ENCODE measurements around the gene HPSE2. TPM values are rescaled to one million over a fixed set of nuclear protein-coding genes. Genes with fewer than 3 reads are reported as not detected.
"Not testable (repeated sequence)": the region's sequence is repeated elsewhere in the genome, so short reads cannot be mapped to it uniquely, and the experiment has no call there.

HPSE2 gene
- total RNA-seq, 1 donor from 2014 or later = not detected

- H3K4me1 Mint-ChIP-seq (ENCODE audit: low read depth) = no peaks in the 10 kb centered on the region
- H3K9me3 Mint-ChIP-seq = no peaks in the 10 kb centered on the region
- no peak for DNase-seq (ENCODE audit: low spot score)
- no peak overlapping the region for H3K27ac Mint-ChIP-seq
- intact Hi-C loops (cut with micrococcal nuclease) = loop anchor here (5.0 kb wide), 1 partner anchor 574 kb away; no protein-coding TSS in a partner anchor
- no peaks in the 10 kb centered on the region for H3K36me3 Mint-ChIP-seq (ENCODE audit: low read depth)
- no peak overlapping the region for H3K4me3 Mint-ChIP-seq (ENCODE audit: low read depth)
- H3K27me3 Mint-ChIP-seq (ENCODE audit: low read depth) = no peaks in the 10 kb centered on the region
These were observed 194.2 kb downstream of the HPSE2 start for GRCh38 chr10:99041468-99041867.

GRCh38 chr10:99013885-99014284 lies 221.8 kb downstream of the HPSE2 start:
- Mint-ChIP-seq H3K27ac (no peak overlapping the region), H3K27me3 (ENCODE audit: low read depth) (no peaks in the 10 kb centered on the region), H3K4me3 (ENCODE audit: low read depth) (no peak overlapping the region), H3K36me3 (ENCODE audit: low read depth) (no peaks in the 10 kb centered on the region), H3K9me3 (no peaks in the 10 kb centered on the region), H3K4me1 (ENCODE audit: low read depth) (no peaks in the 10 kb centered on the region)
- DNase-seq (ENCODE audit: low spot score) = no peak
- intact Hi-C loops (cut with micrococcal nuclease) = no loop called here

- Mint-ChIP-seq H3K4me1 (ENCODE audit: low read depth) (no peaks in the 10 kb centered on the region), H3K27me3 (ENCODE audit: low read depth) (no peaks in the 10 kb centered on the region), H3K36me3 (ENCODE audit: low read depth) (no peaks in the 10 kb centered on the region), H3K4me3 (ENCODE audit: low read depth) (no peak overlapping the region), H3K9me3 (peaks cover 9% of the 10 kb centered on the region), H3K27ac (no peak overlapping the region)
- intact Hi-C loops (cut with micrococcal nuclease) = no loop called here
- DNase-seq (ENCODE audit: low spot score) = no peak
These were observed 225.4 kb downstream of the HPSE2 start for GRCh38 chr10:99010286-99010685.

GRCh38 chr10:99008054-99008453 lies 227.6 kb downstream of the HPSE2 start:
- DNase-seq (ENCODE audit: low spot score) = no peak
- Mint-ChIP-seq H3K4me1 (ENCODE audit: low read depth) (no peaks in the 10 kb centered on the region), H3K36me3 (ENCODE audit: low read depth) (no peaks in the 10 kb centered on the region), H3K9me3 (peaks cover 23% of the 10 kb centered on the region), H3K4me3 (ENCODE audit: low read depth) (no peak overlapping the region), H3K27me3 (ENCODE audit: low read depth) (no peaks in the 10 kb centered on the region), H3K27ac (no peak overlapping the region)
- intact Hi-C loops (cut with micrococcal nuclease) = no loop called here

- H3K36me3 Mint-ChIP-seq (ENCODE audit: low read depth) = no peaks in the 10 kb centered on the region
- no peaks in the 10 kb centered on the region for H3K4me1 Mint-ChIP-seq (ENCODE audit: low read depth)
- H3K9me3 Mint-ChIP-seq = peaks cover 23% of the 10 kb centered on the region
- intact Hi-C loops (cut with micrococcal nuclease) = no loop called here
- H3K27ac Mint-ChIP-seq = no peak overlapping the region
- no peaks in the 10 kb centered on the region for H3K27me3 Mint-ChIP-seq (ENCODE audit: low read depth)
- DNase-seq (ENCODE audit: low spot score) = no peak
- no peak overlapping the region for H3K4me3 Mint-ChIP-seq (ENCODE audit: low read depth)
These were observed 228.2 kb downstream of the HPSE2 start for GRCh38 chr10:99007457-99007856.

GRCh38 chr10:99005254-99005653 lies 230.4 kb downstream of the HPSE2 start:
- Mint-ChIP-seq H3K9me3 (peaks cover 23% of the 10 kb centered on the region), H3K27me3 (ENCODE audit: low read depth) (no peaks in the 10 kb centered on the region), H3K36me3 (ENCODE audit: low read depth) (no peaks in the 10 kb centered on the region), H3K4me1 (ENCODE audit: low read depth) (no peaks in the 10 kb centered on the region), H3K4me3 (ENCODE audit: low read depth) (no peak overlapping the region), H3K27ac (no peak overlapping the region)
- intact Hi-C loops (cut with micrococcal nuclease) = no loop called here
- DNase-seq (ENCODE audit: low spot score) = no peak

GRCh38 chr10:99004738-99005137 lies 230.9 kb downstream of the HPSE2 start:
- peaks cover 23% of the 10 kb centered on the region for H3K9me3 Mint-ChIP-seq
- no peak overlapping the region for H3K4me3 Mint-ChIP-seq (ENCODE audit: low read depth)
- H3K27me3 Mint-ChIP-seq (ENCODE audit: low read depth) = no peaks in the 10 kb centered on the region
- no peaks in the 10 kb centered on the region for H3K4me1 Mint-ChIP-seq (ENCODE audit: low read depth)
- intact Hi-C loops (cut with micrococcal nuclease) = no loop called here
- H3K36me3 Mint-ChIP-seq (ENCODE audit: low read depth) = no peaks in the 10 kb centered on the region
- no peak for DNase-seq (ENCODE audit: low spot score)
- H3K27ac Mint-ChIP-seq = no peak overlapping the region

- intact Hi-C loops (cut with micrococcal nuclease) = no loop called here
- H3K9me3 Mint-ChIP-seq = peaks cover 23% of the 10 kb centered on the region
- H3K4me1 Mint-ChIP-seq (ENCODE audit: low read depth) = no peaks in the 10 kb centered on the region
- no peak overlapping the region for H3K4me3 Mint-ChIP-seq (ENCODE audit: low read depth)
- no peaks in the 10 kb centered on the region for H3K27me3 Mint-ChIP-seq (ENCODE audit: low read depth)
- no peaks in the 10 kb centered on the region for H3K36me3 Mint-ChIP-seq (ENCODE audit: low read depth)
- no peak for DNase-seq (ENCODE audit: low spot score)
- H3K27ac Mint-ChIP-seq = no peak overlapping the region
These were observed 233.3 kb downstream of the HPSE2 start for GRCh38 chr10:99002392-99002791.

- Mint-ChIP-seq H3K27me3 (ENCODE audit: low read depth) (no peaks in the 10 kb centered on the region), H3K4me3 (ENCODE audit: low read depth) (no peak overlapping the region), H3K9me3 (no peaks in the 10 kb centered on the region), H3K27ac (no peak overlapping the region), H3K4me1 (ENCODE audit: low read depth) (no peaks in the 10 kb centered on the region), H3K36me3 (ENCODE audit: low read depth) (no peaks in the 10 kb centered on the region)
- DNase-seq (ENCODE audit: low spot score) = no peak
- intact Hi-C loops (cut with micrococcal nuclease) = no loop called here
These were observed 238.1 kb downstream of the HPSE2 start for GRCh38 chr10:98997596-98997995.

GRCh38 chr10:98994030-98994429 lies 241.6 kb downstream of the HPSE2 start:
- no peak overlapping the region for H3K4me3 Mint-ChIP-seq (ENCODE audit: low read depth)
- no peaks in the 10 kb centered on the region for H3K27me3 Mint-ChIP-seq (ENCODE audit: low read depth)
- H3K4me1 Mint-ChIP-seq (ENCODE audit: low read depth) = no peaks in the 10 kb centered on the region
- DNase-seq (ENCODE audit: low spot score) = no peak
- H3K36me3 Mint-ChIP-seq (ENCODE audit: low read depth) = no peaks in the 10 kb centered on the region
- intact Hi-C loops (cut with micrococcal nuclease) = no loop called here
- H3K27ac Mint-ChIP-seq = no peak overlapping the region
- no peaks in the 10 kb centered on the region for H3K9me3 Mint-ChIP-seq

GRCh38 chr10:98983751-98984150 lies 251.9 kb downstream of the HPSE2 start:
- H3K9me3 Mint-ChIP-seq; intact Hi-C loops (cut with micrococcal nuclease); H3K27me3 Mint-ChIP-seq (ENCODE audit: low read depth); H3K4me3 Mint-ChIP-seq (ENCODE audit: low read depth); DNase-seq (ENCODE audit: low spot score); H3K4me1 Mint-ChIP-seq (ENCODE audit: low read depth); H3K36me3 Mint-ChIP-seq (ENCODE audit: low read depth); H3K27ac Mint-ChIP-seq: not testable (repeated sequence)

GRCh38 chr10:98980353-98980752 lies 255.3 kb downstream of the HPSE2 start:
- no peaks in the 10 kb centered on the region for H3K36me3 Mint-ChIP-seq (ENCODE audit: low read depth)
- H3K27me3 Mint-ChIP-seq (ENCODE audit: low read depth) = no peaks in the 10 kb centered on the region
- no peaks in the 10 kb centered on the region for H3K4me1 Mint-ChIP-seq (ENCODE audit: low read depth)
- DNase-seq (ENCODE audit: low spot score) = no peak
- intact Hi-C loops (cut with micrococcal nuclease) = no loop called here
- H3K4me3 Mint-ChIP-seq (ENCODE audit: low read depth) = no peak overlapping the region
- H3K9me3 Mint-ChIP-seq = no peaks in the 10 kb centered on the region
- no peak overlapping the region for H3K27ac Mint-ChIP-seq

GRCh38 chr10:98971464-98971863 lies 264.2 kb downstream of the HPSE2 start:
- no peaks in the 10 kb centered on the region for H3K4me1 Mint-ChIP-seq (ENCODE audit: low read depth)
- no peaks in the 10 kb centered on the region for H3K27me3 Mint-ChIP-seq (ENCODE audit: low read depth)
- H3K27ac Mint-ChIP-seq = no peak overlapping the region
- no peak overlapping the region for H3K4me3 Mint-ChIP-seq (ENCODE audit: low read depth)
- no peaks in the 10 kb centered on the region for H3K36me3 Mint-ChIP-seq (ENCODE audit: low read depth)
- DNase-seq (ENCODE audit: low spot score) = no peak
- no peaks in the 10 kb centered on the region for H3K9me3 Mint-ChIP-seq
- intact Hi-C loops (cut with micrococcal nuclease) = no loop called here

GRCh38 chr10:98967601-98968000 lies 268.1 kb downstream of the HPSE2 start:
- Mint-ChIP-seq H3K27ac (no peak overlapping the region), H3K27me3 (ENCODE audit: low read depth) (no peaks in the 10 kb centered on the region), H3K36me3 (ENCODE audit: low read depth) (no peaks in the 10 kb centered on the region), H3K9me3 (no peaks in the 10 kb centered on the region), H3K4me3 (ENCODE audit: low read depth) (no peak overlapping the region), H3K4me1 (ENCODE audit: low read depth) (no peaks in the 10 kb centered on the region)
- intact Hi-C loops (cut with micrococcal nuclease) = no loop called here
- DNase-seq (ENCODE audit: low spot score) = no peak

Data from activated T-helper 2 cell treated with anti-CD3 and anti-CD28 coated beads, Interferon-gamma antibody, Interleukin-2, Interleukin-4, amounts not matched to agents 10 μg/mL and 5 μg/mL and 100 μg/mL, durations not matched to agents 14 hours and 24 hours and 36 hours (primary cell).